HCT116 (cell line): ENCODE measurements around the gene CREBRF. TPM values are rescaled to one million over a fixed set of nuclear protein-coding genes. Genes with fewer than 3 reads are reported as not detected.
"Not testable (repeated sequence)": the region's sequence is repeated elsewhere in the genome, so short reads cannot be mapped to it uniquely, and the experiment has no call there.

Source experiments
- ATAC-seq: fragments of 200-7000 bp; cut with Tn5 transposase; 2 replicates; pipeline ENCODE4 v1.9.1; 2020; ENCODE audit warnings: mild to moderate bottlenecking, moderate library complexity
- BruUV-seq: library from RNA; stranded (reverse); fragments of 400-500 nt; replicated peaks from 2 replicates; lab custom pipeline; 2021; lab: Mats Ljungman, UMichigan
- CTCF ChIA-PET: fragments of 300-600 bp; sonication (Branson Sonifier 250); formaldehyde crosslinking; loops from one replicate; lab custom pipeline; 2021; ENCODE audit warnings: antibody characterized with exemption; lab: Charles Lee
- POLR2A ChIA-PET: fragments of 300-600, 350-600 bp; sonication (Branson Sonifier 250); formaldehyde crosslinking; loops from one replicate; lab custom pipeline; 2021; ENCODE audit warnings: antibody characterized with exemption; lab: Charles Lee
- RAD21 ChIA-PET, 2 experiments: fragments of 300-600 bp; sonication (Branson Sonifier 250); formaldehyde crosslinking; loops; one replicate each; lab custom pipeline; 2023; ENCODE audit warnings: low total read pairs in 2 of 2; ENCODE audit not compliant: uncharacterized antibody in 2 of 2, unreplicated experiment in 2 of 2, low non-redundant PET in 1 of 2; lab: Charles Lee
- DNase-seq: peaks from one replicate; pipeline ENCODE4 v3.0.0-alpha.2; 2010; ENCODE audit warnings: low read depth, low spot score
- H2AFZ ChIP-seq: fragments of 200-600 bp; shearing (Covaris generic), sonication (generic); 2 replicates; pipeline ENCODE4 v1.6.1; 2017; ENCODE audit warnings: low read depth, mixed run types, mixed read lengths, antibody characterized with exemption, low read length; ENCODE audit not compliant: poor library complexity, severe bottlenecking
- H3K27ac ChIP-seq: 2 replicates; pipeline ENCODE4 v1.5.1; 2012; ENCODE audit warnings: low read depth, low read length
- H3K27me3 ChIP-seq: fragments of 200-600 bp; sonication (generic); 2 replicates; pipeline ENCODE4 v1.6.1; 2016; ENCODE audit warnings: mixed run types, low read length, mixed read lengths; ENCODE audit not compliant: insufficient read depth
- H3K36me3 ChIP-seq, 2 experiments: fragments of 200-500 bp in 1 of 2; fragments of 200-600 bp in 1 of 2; sonication (Bioruptor generic) in 1 of 2; sonication (generic) in 1 of 2; 2 replicates each; pipeline versions ENCODE4 v1.5.1 to v1.6.1; 2014 to 2016; ENCODE audit warnings: low read length in 2 of 2, inconsistent platforms in 1 of 2, mixed read lengths in 1 of 2, mixed run types in 1 of 2; ENCODE audit not compliant: insufficient read depth in 2 of 2, control insufficient read depth in 1 of 2
- H3K4me1 ChIP-seq, 2 experiments: fragments of 200-600 bp in 1 of 2; sonication (generic) in 1 of 2; 2 replicates each; pipeline versions ENCODE4 v1.5.1 to v1.6.1; 2012 to 2017; ENCODE audit warnings: low read length in 2 of 2, inconsistent platforms in 1 of 2, mild to moderate bottlenecking in 1 of 2, mixed read lengths in 1 of 2, mixed run types in 1 of 2, moderate library complexity in 1 of 2; ENCODE audit not compliant: insufficient read depth in 2 of 2, control insufficient read depth in 1 of 2
- H3K4me2 ChIP-seq: fragments of 200-600 bp; sonication (generic); 2 replicates; pipeline ENCODE4 v1.6.1; 2017; ENCODE audit warnings: mixed run types, low read length, mixed read lengths
- H3K4me3 ChIP-seq, 2 experiments: fragments of 200-600 bp in 1 of 2; sonication (generic) in 1 of 2; replicated peaks in 1 of 2; 2 replicates each; pipeline ENCODE4 v1.5.1; 2011 to 2016; ENCODE audit warnings: low read length in 2 of 2, control low read depth in 1 of 2, low read depth in 1 of 2, mild to moderate bottlenecking in 1 of 2, mixed read lengths in 1 of 2, mixed run types in 1 of 2
- H3K79me2 ChIP-seq: fragments of 200-600 bp; sonication (generic); 2 replicates; pipeline ENCODE4 v1.6.1; 2017; ENCODE audit warnings: mild to moderate bottlenecking, mixed run types, low read length, moderate library complexity, mixed read lengths; ENCODE audit not compliant: insufficient read depth
- H3K9ac ChIP-seq: fragments of 200-600 bp; sonication (generic); 2 replicates; pipeline ENCODE4 v1.6.1; 2016; ENCODE audit warnings: low read length, mixed read lengths
- H3K9me2 ChIP-seq: fragments of 200-600 bp; sonication (generic), shearing (Covaris generic); 2 replicates; pipeline ENCODE4 v1.6.1; 2017; ENCODE audit warnings: mixed run types, mild to moderate bottlenecking, moderate library complexity; ENCODE audit not compliant: insufficient read depth
- H3K9me3 ChIP-seq, 2 experiments: fragments of 200-500 bp in 1 of 2; fragments of 200-600 bp in 1 of 2; sonication (Bioruptor generic) in 1 of 2; sonication (generic) in 1 of 2; 2 replicates each; pipeline ENCODE4 v1.6.1; 2014 to 2017; ENCODE audit warnings: low read length in 2 of 2, mixed read lengths in 2 of 2, inconsistent platforms in 1 of 2, low read depth in 1 of 2, mild to moderate bottlenecking in 1 of 2, mixed run types in 1 of 2, moderate library complexity in 1 of 2; ENCODE audit not compliant: control insufficient read depth in 1 of 2, insufficient read depth in 1 of 2
- H4K20me1 ChIP-seq: fragments of 200-600 bp; sonication (generic), shearing (Covaris generic); 2 replicates; pipeline ENCODE4 v1.6.1; 2017; ENCODE audit warnings: mixed run types, mild to moderate bottlenecking, moderate library complexity; ENCODE audit not compliant: insufficient read depth
- CBX3 ChIP-seq: IDR thresholded peaks from 2 replicates; pipeline ENCODE4 v1.6.1; 2012; ENCODE audit warnings: low read depth
- CEBPB ChIP-seq: IDR thresholded peaks from 2 replicates; pipeline ENCODE4 v1.6.1; 2012; ENCODE audit warnings: low read depth
- SIN3A ChIP-seq: IDR thresholded peaks from 2 replicates; pipeline ENCODE4 v1.6.1; 2012; ENCODE audit warnings: low read depth
- SRF ChIP-seq: IDR thresholded peaks from 2 replicates; pipeline ENCODE4 v1.6.1; 2012; ENCODE audit warnings: low read depth
- TCF7L2 ChIP-seq: IDR thresholded peaks from 2 replicates; pipeline ENCODE4 v1.7.0; 2011; ENCODE audit warnings: borderline replicate concordance, inconsistent platforms; ENCODE audit not compliant: insufficient read depth, insufficient read length; ENCODE audit errors: extremely low read depth
- intact Hi-C: fragments of 100-400 bp; cut with micrococcal nuclease; formaldehyde crosslinking; loops from 2 replicates; pipeline ENCODE4 v1.10.0; 2022
- total RNA-seq: library from RNA; stranded (reverse); gene quantifications from one replicate; pipeline ENCODE4 v1.2.1, GENCODE V29; 2021; ENCODE audit not compliant: unreplicated experiment

The CREBRF gene
- total RNA-seq, 1 experiment from 2014 or later, result 7.7 TPM

- intact Hi-C loops, result no loop called here
- Histone ChIP-seq H3K9ac (no peak overlapping the region), H3K9me3 (no peaks in the 10 kb centered on the region), H3K9me2 (no peaks in the 10 kb centered on the region), H3K27ac (no peak overlapping the region), H2AFZ (no peak overlapping the region), H3K36me3 (no peaks in the 10 kb centered on the region), H3K27me3 (no peaks in the 10 kb centered on the region), H3K4me1 (peaks cover 5 to 6% of the 10 kb centered on the region in 2 experiments; a peak in 1 of 4 replicates), H3K79me2 (no peaks in the 10 kb centered on the region), H4K20me1 (no peaks in the 10 kb centered on the region), H3K4me2 (no peak overlapping the region), H3K4me3 (no peak overlapping the region)
- ATAC-seq, result no peak
- RAD21 ChIA-PET, result no interaction called here
- POLR2A ChIA-PET, result no interaction called here
- TF ChIP-seq SRF (no peak), CEBPB (no peak)
- no TSS peak for BruUV-seq
- DNase-seq, result no peak
- CTCF ChIA-PET, result no interaction called here
Measured at GRCh38 chr5:173075137-173075843, 19.1 kb downstream of the CREBRF start.

DNA sequence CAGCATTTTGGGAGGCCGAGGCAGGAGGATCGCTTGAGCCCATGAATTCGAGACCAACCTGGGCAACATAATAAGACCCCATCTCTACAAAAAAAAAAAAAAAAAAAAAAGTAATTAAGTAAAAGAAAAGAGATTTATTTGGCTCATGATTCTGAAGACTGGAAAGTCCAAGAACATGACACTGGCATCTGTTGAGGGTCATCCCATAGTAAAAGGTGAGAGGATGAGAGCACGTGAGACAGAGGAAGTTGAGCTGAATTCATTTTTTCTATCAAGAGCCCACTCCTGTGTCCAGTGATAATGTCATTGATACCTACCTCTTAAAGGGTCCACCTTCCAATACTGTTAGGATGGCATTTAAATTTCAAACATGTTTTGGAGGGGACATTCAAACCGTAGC lies 19.8 kb downstream of the CREBRF start:
- no peaks in the 10 kb centered on the region for H3K9me3 ChIP-seq
- H3K4me2 ChIP-seq, result no peak overlapping the region
- no peaks in the 10 kb centered on the region for H3K36me3 ChIP-seq
- no peaks in the 10 kb centered on the region for H3K9me2 ChIP-seq
- no TSS peak for BruUV-seq
- H3K27me3 ChIP-seq, result no peaks in the 10 kb centered on the region
- POLR2A ChIA-PET, result no interaction called here
- H2AFZ ChIP-seq, result no peak overlapping the region
- TF ChIP-seq SIN3A (no peak), CBX3 (no peak), TCF7L2 (no peak)
- TF ChIP-seq, all 23 proteins: peak for 0
- DNase-seq, result no peak
- ATAC-seq, result no peak
- RAD21 ChIA-PET, result no interaction called here
- Histone ChIP-seq H3K79me2 (no peaks in the 10 kb centered on the region), H3K27ac (no peak overlapping the region), H4K20me1 (no peaks in the 10 kb centered on the region), H3K9ac (no peak overlapping the region), H3K4me3 (no peak overlapping the region), H3K4me1 (peaks cover 5 to 6% of the 10 kb centered on the region in 2 experiments; a peak in 1 of 4 replicates)
- intact Hi-C loops, result no loop called here
- CTCF ChIA-PET, result no interaction called here

DNA sequence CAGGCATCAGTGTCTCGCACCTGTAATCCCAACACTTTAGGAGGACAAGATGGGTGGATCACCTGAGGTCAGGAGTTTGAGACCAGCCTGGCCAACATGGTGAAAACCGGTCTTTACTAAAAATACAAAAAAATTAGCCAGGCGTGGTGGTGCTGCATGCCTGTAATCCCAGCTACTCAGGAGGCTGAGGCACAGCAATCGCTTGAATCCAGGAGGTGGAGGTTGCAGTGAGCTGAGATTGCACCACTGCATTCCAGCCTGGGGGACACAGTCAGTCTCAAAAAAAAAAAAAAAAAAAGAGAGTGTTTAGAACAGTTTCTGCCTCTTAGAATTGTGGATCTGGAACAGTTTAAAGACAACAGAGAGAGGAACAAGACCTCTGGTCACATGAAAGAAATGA lies 20.3 kb downstream of the CREBRF start:
- BruUV-seq, H3K9me2 ChIP-seq, CTCF ChIA-PET, H3K27me3 ChIP-seq, H3K27ac ChIP-seq, H3K9me3 ChIP-seq, POLR2A ChIA-PET, H4K20me1 ChIP-seq, H2AFZ ChIP-seq, intact Hi-C loops, ATAC-seq, H3K9ac ChIP-seq, RAD21 ChIA-PET, H3K36me3 ChIP-seq, H3K4me1 ChIP-seq, H3K4me3 ChIP-seq, H3K79me2 ChIP-seq, DNase-seq, H3K4me2 ChIP-seq: not testable (repeated sequence)
